Loucy (cell line): ENCODE results near the gene RAB7B.

Source experiments
- EZH2phosphoT487 ChIP-seq: fragments of 200-600 bp; IDR thresholded peaks from 2 replicates; pipeline ENCODE4 v1.6.1; 2018; ENCODE audit warnings: antibody characterized with exemption, mild to moderate bottlenecking, moderate library complexity, borderline replicate concordance
- TF ChIP-seq, protein P1 (sequence below): fragments of 200-600 bp; sonication (generic); conservative IDR thresholded peaks from 2 replicates; pipeline ENCODE4 v1.5.1; 2014; ENCODE audit warnings: mild to moderate bottlenecking, antibody characterized with exemption, low read length

GRCh38 chr1:206037581-206037980 lies 34.4 kb upstream of the RAB7B start:
- TF ChIP-seq, protein P1, sequence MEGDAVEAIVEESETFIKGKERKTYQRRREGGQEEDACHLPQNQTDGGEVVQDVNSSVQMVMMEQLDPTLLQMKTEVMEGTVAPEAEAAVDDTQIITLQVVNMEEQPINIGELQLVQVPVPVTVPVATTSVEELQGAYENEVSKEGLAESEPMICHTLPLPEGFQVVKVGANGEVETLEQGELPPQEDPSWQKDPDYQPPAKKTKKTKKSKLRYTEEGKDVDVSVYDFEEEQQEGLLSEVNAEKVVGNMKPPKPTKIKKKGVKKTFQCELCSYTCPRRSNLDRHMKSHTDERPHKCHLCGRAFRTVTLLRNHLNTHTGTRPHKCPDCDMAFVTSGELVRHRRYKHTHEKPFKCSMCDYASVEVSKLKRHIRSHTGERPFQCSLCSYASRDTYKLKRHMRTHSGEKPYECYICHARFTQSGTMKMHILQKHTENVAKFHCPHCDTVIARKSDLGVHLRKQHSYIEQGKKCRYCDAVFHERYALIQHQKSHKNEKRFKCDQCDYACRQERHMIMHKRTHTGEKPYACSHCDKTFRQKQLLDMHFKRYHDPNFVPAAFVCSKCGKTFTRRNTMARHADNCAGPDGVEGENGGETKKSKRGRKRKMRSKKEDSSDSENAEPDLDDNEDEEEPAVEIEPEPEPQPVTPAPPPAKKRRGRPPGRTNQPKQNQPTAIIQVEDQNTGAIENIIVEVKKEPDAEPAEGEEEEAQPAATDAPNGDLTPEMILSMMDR, result no peak
- TF ChIP-seq EZH2phosphoT487, result no peak
